HG02981 (cell line): Measurements from ENCODE around the gene MAGIX.
"Not testable (repeated sequence)": the region's sequence is repeated elsewhere in the genome, so short reads cannot be mapped to it uniquely, and the experiment has no call there.

Experiments used
- ATAC-seq: cut with Tn5 transposase; IDR thresholded peaks from one replicate; pipeline ENCODE4 v1.9.1; 2021; ENCODE audit warnings: mild to moderate bottlenecking, moderate library complexity; ENCODE audit not compliant: unreplicated experiment

MAGIX gene

GRCh38 chrX:49162620-49163019 lies at the start of gene MAGIX:
Gene MAGIX, plus strand, starts transcription at chrX:49162758. Its CDS starts 132 bp downstream, at chrX:49162890.
- ATAC-seq: no peak

- ATAC-seq: no peak
Observed at GRCh38 chrX:49116076-49116475, 46.5 kb upstream of the MAGIX start.

GRCh38 chrX:49116716-49117115 lies 45.8 kb upstream of the MAGIX start:
- no peak for ATAC-seq

- ATAC-seq: no peak
Observed at GRCh38 chrX:49117581-49117980, 45.0 kb upstream of the MAGIX start.

GRCh38 chrX:49120091-49120490 lies 42.5 kb upstream of the MAGIX start:
- ATAC-seq: no peak

GRCh38 chrX:49122499-49122898 lies 40.1 kb upstream of the MAGIX start:
- no peak for ATAC-seq

- ATAC-seq: not testable (repeated sequence)
Observed at GRCh38 chrX:49127742-49128258, 34.8 kb upstream of the MAGIX start.

GRCh38 chrX:49129427-49129826 lies 33.1 kb upstream of the MAGIX start:
- ATAC-seq: no peak

GRCh38 chrX:49132275-49132674 lies 30.3 kb upstream of the MAGIX start:
- ATAC-seq: not testable (repeated sequence)

- no peak for ATAC-seq
Observed at GRCh38 chrX:49133759-49134158, 28.8 kb upstream of the MAGIX start.

- ATAC-seq: no peak
Observed at GRCh38 chrX:49137492-49137891, 25.1 kb upstream of the MAGIX start.

- no peak for ATAC-seq
Observed at GRCh38 chrX:49139713-49140112, 22.8 kb upstream of the MAGIX start.

GRCh38 chrX:49142264-49142663 lies 20.3 kb upstream of the MAGIX start:
- ATAC-seq: not testable (repeated sequence)

- ATAC-seq: not testable (repeated sequence)
Observed at GRCh38 chrX:49143154-49143553, 19.4 kb upstream of the MAGIX start.

- no peak for ATAC-seq
Observed at GRCh38 chrX:49147282-49147681, 15.3 kb upstream of the MAGIX start.

GRCh38 chrX:49147936-49148335 lies 14.6 kb upstream of the MAGIX start:
- ATAC-seq: no peak

GRCh38 chrX:49148390-49149100 lies 14.0 kb upstream of the MAGIX start:
- ATAC-seq: not testable (repeated sequence)

GRCh38 chrX:49149291-49149690 lies 13.3 kb upstream of the MAGIX start:
- not testable (repeated sequence) for ATAC-seq

- ATAC-seq: no peak
Observed at GRCh38 chrX:49153467-49153866, 9.1 kb upstream of the MAGIX start.

GRCh38 chrX:49155243-49155899 lies 7.2 kb upstream of the MAGIX start:
- ATAC-seq: no peak

GRCh38 chrX:49155900-49156837 lies 6.4 kb upstream of the MAGIX start:
- ATAC-seq: peak; percentile 85
